ENCODE measurements around the gene GIGYF2.

GIGYF2 gene

GRCh38 chr2:232789082-232789481, 92.0 kb downstream of the GIGYF2 start:
- no peak for ATAC-seq
- no peak for TF ChIP-seq ZFP30 (CRISPR knock-in tag; IDR thresholded peaks at IDR 0.05)

DNA sequence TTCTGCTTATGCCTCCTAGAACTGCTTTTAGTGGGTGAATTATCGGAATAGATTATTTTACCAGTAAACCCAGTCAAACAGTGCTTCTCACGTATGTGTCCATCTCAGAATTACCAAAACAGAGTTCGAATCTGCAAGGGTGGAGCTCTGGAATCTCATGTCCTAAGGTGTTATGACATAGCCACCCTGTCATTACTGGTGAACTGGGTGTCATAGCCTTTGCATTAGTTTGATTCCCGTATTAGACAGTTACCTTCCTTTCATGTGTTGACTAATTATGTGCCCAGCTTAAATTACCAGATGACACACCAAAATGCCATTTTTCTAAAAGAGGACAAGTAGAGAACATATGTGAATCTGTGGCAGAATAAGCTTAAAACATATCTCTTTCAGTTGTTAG, 94.4 kb downstream of the GIGYF2 start:
- no peak for TF ChIP-seq OSR1 (CRISPR knock-in tag; IDR thresholded peaks at IDR 0.05)
- no peak for TF ChIP-seq ZFP3 (CRISPR knock-in tag; IDR thresholded peaks at IDR 0.05)
- no peak for TF ChIP-seq ZNF8 (CRISPR knock-in tag; IDR thresholded peaks at IDR 0.05)
- TF ChIP-seq ZNF70 (CRISPR knock-in tag; IDR thresholded peaks at IDR 0.05), result no peak
- TF ChIP-seq TOX (CRISPR knock-in tag; IDR thresholded peaks at IDR 0.05; ENCODE audit: borderline replicate concordance), result no peak
- TF ChIP-seq POU6F1 (CRISPR knock-in tag; IDR thresholded peaks at IDR 0.05; ENCODE audit: borderline replicate concordance, low read depth), result no peak
- TF ChIP-seq, protein P1, sequence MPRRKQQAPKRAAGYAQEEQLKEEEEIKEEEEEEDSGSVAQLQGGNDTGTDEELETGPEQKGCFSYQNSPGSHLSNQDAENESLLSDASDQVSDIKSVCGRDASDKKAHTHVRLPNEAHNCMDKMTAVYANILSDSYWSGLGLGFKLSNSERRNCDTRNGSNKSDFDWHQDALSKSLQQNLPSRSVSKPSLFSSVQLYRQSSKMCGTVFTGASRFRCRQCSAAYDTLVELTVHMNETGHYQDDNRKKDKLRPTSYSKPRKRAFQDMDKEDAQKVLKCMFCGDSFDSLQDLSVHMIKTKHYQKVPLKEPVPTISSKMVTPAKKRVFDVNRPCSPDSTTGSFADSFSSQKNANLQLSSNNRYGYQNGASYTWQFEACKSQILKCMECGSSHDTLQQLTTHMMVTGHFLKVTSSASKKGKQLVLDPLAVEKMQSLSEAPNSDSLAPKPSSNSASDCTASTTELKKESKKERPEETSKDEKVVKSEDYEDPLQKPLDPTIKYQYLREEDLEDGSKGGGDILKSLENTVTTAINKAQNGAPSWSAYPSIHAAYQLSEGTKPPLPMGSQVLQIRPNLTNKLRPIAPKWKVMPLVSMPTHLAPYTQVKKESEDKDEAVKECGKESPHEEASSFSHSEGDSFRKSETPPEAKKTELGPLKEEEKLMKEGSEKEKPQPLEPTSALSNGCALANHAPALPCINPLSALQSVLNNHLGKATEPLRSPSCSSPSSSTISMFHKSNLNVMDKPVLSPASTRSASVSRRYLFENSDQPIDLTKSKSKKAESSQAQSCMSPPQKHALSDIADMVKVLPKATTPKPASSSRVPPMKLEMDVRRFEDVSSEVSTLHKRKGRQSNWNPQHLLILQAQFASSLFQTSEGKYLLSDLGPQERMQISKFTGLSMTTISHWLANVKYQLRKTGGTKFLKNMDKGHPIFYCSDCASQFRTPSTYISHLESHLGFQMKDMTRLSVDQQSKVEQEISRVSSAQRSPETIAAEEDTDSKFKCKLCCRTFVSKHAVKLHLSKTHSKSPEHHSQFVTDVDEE (CRISPR knock-in tag; IDR thresholded peaks at IDR 0.05), result no peak
- no peak for TF ChIP-seq ZFP30 (CRISPR knock-in tag; IDR thresholded peaks at IDR 0.05)
- TF ChIP-seq, protein P2, sequence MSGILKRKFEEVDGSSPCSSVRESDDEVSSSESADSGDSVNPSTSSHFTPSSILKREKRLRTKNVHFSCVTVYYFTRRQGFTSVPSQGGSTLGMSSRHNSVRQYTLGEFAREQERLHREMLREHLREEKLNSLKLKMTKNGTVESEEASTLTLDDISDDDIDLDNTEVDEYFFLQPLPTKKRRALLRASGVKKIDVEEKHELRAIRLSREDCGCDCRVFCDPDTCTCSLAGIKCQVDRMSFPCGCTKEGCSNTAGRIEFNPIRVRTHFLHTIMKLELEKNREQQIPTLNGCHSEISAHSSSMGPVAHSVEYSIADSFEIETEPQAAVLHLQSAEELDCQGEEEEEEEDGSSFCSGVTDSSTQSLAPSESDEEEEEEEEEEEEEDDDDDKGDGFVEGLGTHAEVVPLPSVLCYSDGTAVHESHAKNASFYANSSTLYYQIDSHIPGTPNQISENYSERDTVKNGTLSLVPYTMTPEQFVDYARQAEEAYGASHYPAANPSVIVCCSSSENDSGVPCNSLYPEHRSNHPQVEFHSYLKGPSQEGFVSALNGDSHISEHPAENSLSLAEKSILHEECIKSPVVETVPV (CRISPR knock-in tag; IDR thresholded peaks at IDR 0.05), result no peak
- TF ChIP-seq, protein P3, sequence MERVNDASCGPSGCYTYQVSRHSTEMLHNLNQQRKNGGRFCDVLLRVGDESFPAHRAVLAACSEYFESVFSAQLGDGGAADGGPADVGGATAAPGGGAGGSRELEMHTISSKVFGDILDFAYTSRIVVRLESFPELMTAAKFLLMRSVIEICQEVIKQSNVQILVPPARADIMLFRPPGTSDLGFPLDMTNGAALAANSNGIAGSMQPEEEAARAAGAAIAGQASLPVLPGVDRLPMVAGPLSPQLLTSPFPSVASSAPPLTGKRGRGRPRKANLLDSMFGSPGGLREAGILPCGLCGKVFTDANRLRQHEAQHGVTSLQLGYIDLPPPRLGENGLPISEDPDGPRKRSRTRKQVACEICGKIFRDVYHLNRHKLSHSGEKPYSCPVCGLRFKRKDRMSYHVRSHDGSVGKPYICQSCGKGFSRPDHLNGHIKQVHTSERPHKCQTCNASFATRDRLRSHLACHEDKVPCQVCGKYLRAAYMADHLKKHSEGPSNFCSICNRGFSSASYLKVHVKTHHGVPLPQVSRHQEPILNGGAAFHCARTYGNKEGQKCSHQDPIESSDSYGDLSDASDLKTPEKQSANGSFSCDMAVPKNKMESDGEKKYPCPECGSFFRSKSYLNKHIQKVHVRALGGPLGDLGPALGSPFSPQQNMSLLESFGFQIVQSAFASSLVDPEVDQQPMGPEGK (CRISPR knock-in tag; IDR thresholded peaks at IDR 0.05; ENCODE audit: borderline replicate concordance), result no peak
- no peak for TF ChIP-seq BACH2 (CRISPR knock-in tag; IDR thresholded peaks at IDR 0.05; ENCODE audit: borderline replicate concordance)
- no peak for TF ChIP-seq SNAI2 (CRISPR knock-in tag; IDR thresholded peaks at IDR 0.05)
- no peak for TF ChIP-seq ZNF565 (CRISPR knock-in tag; conservative IDR thresholded peaks at IDR 0.05; ENCODE audit: low read depth)
- no peak for TF ChIP-seq CREB5 (CRISPR knock-in tag; IDR thresholded peaks at IDR 0.05; ENCODE audit: low read depth)
- ATAC-seq, result no peak

GRCh38 chr2:232793271-232793670, 96.1 kb downstream of the GIGYF2 start:
- TF ChIP-seq PPARA (CRISPR knock-in tag; IDR thresholded peaks at IDR 0.05; ENCODE audit: borderline replicate concordance) (no peak), CSDC2 (CRISPR knock-in tag; IDR thresholded peaks at IDR 0.05) (no peak), CREB5 (CRISPR knock-in tag; IDR thresholded peaks at IDR 0.05; ENCODE audit: low read depth) (no peak), ZNF70 (CRISPR knock-in tag; IDR thresholded peaks at IDR 0.05) (no peak), BACH2 (CRISPR knock-in tag; IDR thresholded peaks at IDR 0.05; ENCODE audit: borderline replicate concordance) (no peak), ZNF8 (CRISPR knock-in tag; IDR thresholded peaks at IDR 0.05) (no peak), ISL1 (CRISPR knock-in tag; IDR thresholded peaks at IDR 0.05) (no peak), GLIS3 (CRISPR knock-in tag; IDR thresholded peaks at IDR 0.05) (no peak)
- TF ChIP-seq, protein P3 (CRISPR knock-in tag; IDR thresholded peaks at IDR 0.05; ENCODE audit: borderline replicate concordance), result no peak
- ATAC-seq, result no peak

Data from SK-N-SH treated with all-trans-retinoic acid at 6 μM for 48 hours (cell line).